CD4-positive, alpha-beta T cell (primary cell): Measurements from ENCODE around the gene AOAH. TPM values are rescaled to one million over a fixed set of nuclear protein-coding genes. Genes with fewer than 3 reads are reported as not detected.

Experiments used
- ATAC-seq: fragments of 200-7000 bp; cut with Tn5 transposase; one replicate; pipeline ENCODE4 v1.10.0; 2022; ENCODE audit warnings: mild to moderate bottlenecking; ENCODE audit not compliant: poor library complexity
- CTCF ChIA-PET: fragments of 350-600 bp; sonication (Branson Sonifier 250); formaldehyde crosslinking; loops from one replicate; lab custom pipeline; 2021; ENCODE audit warnings: antibody characterized with exemption, inconsistent platforms; lab: Charles Lee
- POLR2A ChIA-PET: fragments of 350-600 bp; sonication (Branson Sonifier 250); formaldehyde crosslinking; loops from one replicate; lab custom pipeline; 2021; ENCODE audit warnings: antibody characterized with exemption, inconsistent platforms; lab: Charles Lee
- DNase-seq, 14 experiments: peaks; one replicate each; pipeline ENCODE4 v3.0.0-alpha.2; 2013 to 2020; ENCODE audit warnings: mixed read lengths in 2 of 14
- H3K27ac ChIP-seq, 2 donors: one replicate each; pipeline versions ENCODE4 v1.5.1 to v1.7.0; 2013; ENCODE audit warnings: low read length in 2 of 2, low read depth in 1 of 2, mild to moderate bottlenecking in 1 of 2
- H3K27me3 ChIP-seq, 2 experiments: 1 replicate in 1 of 2; 2 replicates in 1 of 2; pipeline versions ENCODE4 v1.6.1 to v1.7.0; 2013; ENCODE audit warnings: low read length in 2 of 2, control low read depth in 1 of 2, mild to moderate bottlenecking in 1 of 2, moderate library complexity in 1 of 2; ENCODE audit not compliant: insufficient read depth in 2 of 2, control insufficient read depth in 1 of 2
- H3K36me3 ChIP-seq: one replicate; pipeline ENCODE4 v1.6.1; 2013; ENCODE audit warnings: low read length, control low read depth; ENCODE audit not compliant: insufficient read depth
- H3K4me1 ChIP-seq: one replicate; pipeline ENCODE4 v1.6.1; 2013; ENCODE audit warnings: low read length, control low read depth; ENCODE audit not compliant: insufficient read depth
- H3K4me3 ChIP-seq: one replicate; pipeline ENCODE4 v1.5.1; 2013; ENCODE audit warnings: mild to moderate bottlenecking, low read length, moderate library complexity
- H3K9me3 ChIP-seq, 2 experiments: 1 replicate in 1 of 2; 2 replicates in 1 of 2; pipeline versions ENCODE4 v1.6.1 to v1.7.0; 2013; ENCODE audit warnings: low read length in 2 of 2, mild to moderate bottlenecking in 2 of 2, control low read depth in 1 of 2, moderate library complexity in 1 of 2; ENCODE audit not compliant: control insufficient read depth in 1 of 2, insufficient read depth in 1 of 2
- H3K27ac Mint-ChIP-seq: one replicate; pipeline ENCODE4 v1.8.0; 2020; ENCODE audit warnings: mixed read lengths
- H3K27me3 Mint-ChIP-seq: one replicate; pipeline ENCODE4 v1.8.0; 2021; ENCODE audit warnings: mixed read lengths
- H3K36me3 Mint-ChIP-seq: one replicate; pipeline ENCODE4 v1.8.0; 2021; ENCODE audit warnings: low read depth, mixed read lengths
- H3K4me1 Mint-ChIP-seq: one replicate; pipeline ENCODE4 v1.8.0; 2021; ENCODE audit warnings: low read depth, mixed read lengths
- H3K4me3 Mint-ChIP-seq: one replicate; pipeline ENCODE4 v1.8.0; 2020; ENCODE audit warnings: mild to moderate bottlenecking, mixed read lengths
- H3K9me3 Mint-ChIP-seq: one replicate; pipeline ENCODE4 v1.8.0; 2020; ENCODE audit warnings: mixed read lengths
- intact Hi-C, 2 experiments: fragments of 100-400 bp; cut with DNase I in 1 of 2; cut with micrococcal nuclease in 1 of 2; formaldehyde crosslinking; loops; one replicate each; pipeline versions ENCODE4 v1.15.1 to v1.9.0; 2023 to 2025; cut with DNase I, micrococcal nuclease
- total RNA-seq, 174 experiments: library from RNA in 2 of 174; stranded (reverse) in 2 of 174; gene quantifications; one replicate each; pipeline ENCODE4 v1.2.3 and lab custom pipeline; 2021 to 2026
- TF ChIP-seq, protein P1 (sequence below): fragments of 200-600 bp; IDR thresholded peaks from one replicate; pipeline ENCODE4 v1.8.0; 2022; ENCODE audit warnings: antibody characterized with exemption, mild to moderate bottlenecking

Gene AOAH
- total RNA-seq, 2 experiments from 2014 or later, result 27.5 to 30.3 TPM

DNA sequence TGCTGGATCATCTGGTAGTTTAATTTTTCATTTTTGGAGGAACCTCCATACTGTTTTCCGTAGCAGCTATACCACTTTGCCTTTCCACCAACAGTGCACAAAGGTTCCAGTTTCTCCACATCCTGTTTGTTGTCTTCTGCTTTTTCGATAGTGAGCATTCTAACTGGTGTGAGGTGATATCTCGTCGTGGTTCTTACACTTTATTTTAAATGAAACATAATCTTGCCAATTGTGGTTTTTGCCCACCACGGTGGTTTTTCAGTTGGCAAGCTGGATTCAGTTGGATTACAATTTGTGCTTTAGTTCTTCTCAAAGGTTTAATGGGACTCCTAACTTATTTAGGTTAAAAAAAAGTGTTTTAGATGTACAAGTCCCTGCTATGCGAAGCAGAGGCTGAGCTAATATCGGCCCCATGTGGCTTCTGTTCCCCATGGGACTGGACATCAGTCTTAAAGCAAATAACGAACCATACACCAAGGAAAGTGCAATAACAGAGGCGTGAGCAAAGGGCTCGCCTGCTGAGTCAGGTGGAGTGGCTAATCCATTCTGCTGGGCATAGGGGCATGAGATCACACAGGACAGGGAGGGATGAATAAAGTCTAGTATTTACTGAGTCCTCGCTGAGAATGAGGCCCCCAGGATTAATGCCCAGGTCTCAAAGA lies 153.6 kb downstream of the AOAH start:
- ATAC-seq (no peak), DNase-seq (peak in 1 of 14 experiments; percentile 24)
- Mint-ChIP-seq H3K4me3 (no peak overlapping the region), H3K9me3 (no peaks in the 10 kb centered on the region), H3K27ac (peak overlapping the region; percentile 59), H3K36me3 (peaks cover 51% of the 10 kb centered on the region), H3K4me1 (peaks cover 5% of the 10 kb centered on the region), H3K27me3 (no peaks in the 10 kb centered on the region)
- Histone ChIP-seq H3K36me3 (peaks cover 4% of the 10 kb centered on the region), H3K27ac (no peak overlapping the region), H3K4me3 (no peak overlapping the region), H3K27me3 (no peaks in the 10 kb centered on the region), H3K9me3 (no peaks in the 10 kb centered on the region), H3K4me1 (peaks cover 6% of the 10 kb centered on the region)
- TF ChIP-seq, protein P1, sequence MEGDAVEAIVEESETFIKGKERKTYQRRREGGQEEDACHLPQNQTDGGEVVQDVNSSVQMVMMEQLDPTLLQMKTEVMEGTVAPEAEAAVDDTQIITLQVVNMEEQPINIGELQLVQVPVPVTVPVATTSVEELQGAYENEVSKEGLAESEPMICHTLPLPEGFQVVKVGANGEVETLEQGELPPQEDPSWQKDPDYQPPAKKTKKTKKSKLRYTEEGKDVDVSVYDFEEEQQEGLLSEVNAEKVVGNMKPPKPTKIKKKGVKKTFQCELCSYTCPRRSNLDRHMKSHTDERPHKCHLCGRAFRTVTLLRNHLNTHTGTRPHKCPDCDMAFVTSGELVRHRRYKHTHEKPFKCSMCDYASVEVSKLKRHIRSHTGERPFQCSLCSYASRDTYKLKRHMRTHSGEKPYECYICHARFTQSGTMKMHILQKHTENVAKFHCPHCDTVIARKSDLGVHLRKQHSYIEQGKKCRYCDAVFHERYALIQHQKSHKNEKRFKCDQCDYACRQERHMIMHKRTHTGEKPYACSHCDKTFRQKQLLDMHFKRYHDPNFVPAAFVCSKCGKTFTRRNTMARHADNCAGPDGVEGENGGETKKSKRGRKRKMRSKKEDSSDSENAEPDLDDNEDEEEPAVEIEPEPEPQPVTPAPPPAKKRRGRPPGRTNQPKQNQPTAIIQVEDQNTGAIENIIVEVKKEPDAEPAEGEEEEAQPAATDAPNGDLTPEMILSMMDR, result no peak
- intact Hi-C loops, result no loop called here
- ChIA-PET CTCF (no interaction called here), POLR2A (no interaction called here)

DNA sequence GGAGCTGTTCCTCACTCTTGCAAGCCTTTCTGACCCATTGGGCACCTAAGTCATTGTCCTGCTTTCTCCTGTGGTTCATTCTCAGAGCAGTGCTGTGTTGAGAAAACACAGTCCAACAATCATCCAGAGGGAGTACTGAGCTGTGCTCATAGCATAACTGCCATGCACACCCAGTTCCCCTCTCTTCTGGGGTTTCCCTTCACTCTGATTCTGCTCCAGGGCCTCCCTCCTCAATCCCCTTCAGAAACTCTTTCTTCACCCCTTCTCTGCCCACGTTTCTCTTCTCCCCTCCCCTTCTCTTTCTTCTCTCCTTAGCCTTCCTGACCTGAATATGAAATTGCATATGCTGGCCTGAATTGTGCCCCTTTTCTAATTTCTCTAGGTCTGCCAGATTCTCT lies 155.8 kb downstream of the AOAH start:
- TF ChIP-seq, protein P1, result no peak
- ChIA-PET POLR2A (no interaction called here), CTCF (no interaction called here)
- H3K36me3 Mint-ChIP-seq, result peaks cover 40% of the 10 kb centered on the region
- intact Hi-C loops, result no loop called here
- Histone ChIP-seq H3K4me1 (peaks cover 6% of the 10 kb centered on the region), H3K27ac (no peak overlapping the region), H3K36me3 (no peaks in the 10 kb centered on the region), H3K27me3 (no peaks in the 10 kb centered on the region), H3K9me3 (no peaks in the 10 kb centered on the region), H3K4me3 (no peak overlapping the region)
- ATAC-seq, result no peak
- H3K27ac Mint-ChIP-seq, result no peak overlapping the region
- DNase-seq, result no peak
- no peaks in the 10 kb centered on the region for H3K27me3 Mint-ChIP-seq
- H3K4me3 Mint-ChIP-seq, result no peak overlapping the region
- H3K9me3 Mint-ChIP-seq, result no peaks in the 10 kb centered on the region
- peaks cover 5% of the 10 kb centered on the region for H3K4me1 Mint-ChIP-seq

DNA sequence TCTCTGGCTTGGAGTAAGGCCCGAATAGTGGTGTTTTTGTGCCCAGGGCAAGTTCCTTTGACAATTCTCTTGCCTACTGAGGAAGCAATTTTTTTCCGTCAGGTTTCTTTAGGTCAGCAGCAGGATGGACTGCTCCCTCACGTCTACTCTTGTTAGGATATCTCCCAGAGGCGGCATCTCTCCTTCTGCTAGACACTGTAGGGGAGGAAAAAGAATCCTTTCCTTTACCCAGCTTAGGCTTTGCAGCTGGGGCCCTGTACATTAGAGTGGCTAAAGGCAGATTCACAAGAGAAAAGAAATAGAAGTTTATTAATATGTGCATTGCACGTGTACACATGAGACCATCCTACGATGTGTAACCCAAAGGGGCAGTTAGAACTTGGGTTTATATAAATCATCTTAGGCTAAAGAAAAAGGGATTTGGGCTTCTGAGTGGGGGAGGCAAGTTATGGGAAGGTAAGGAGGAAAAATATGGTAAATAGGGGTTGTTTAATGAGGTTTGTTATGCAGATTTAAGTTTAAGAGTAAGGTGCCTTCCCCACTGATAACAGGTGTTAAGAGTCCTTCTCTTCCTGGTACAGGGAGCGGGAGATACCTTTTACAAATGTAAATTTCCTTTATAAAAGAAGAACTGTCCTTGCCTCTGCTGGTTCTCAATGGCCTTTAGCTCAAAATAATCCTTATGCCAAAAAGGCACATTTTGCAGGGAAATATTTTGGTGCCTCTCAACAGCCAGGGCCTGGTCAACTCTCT lies 156.4 kb downstream of the AOAH start:
- Histone ChIP-seq H3K36me3 (no peaks in the 10 kb centered on the region), H3K27ac (no peak overlapping the region), H3K9me3 (no peaks in the 10 kb centered on the region), H3K4me1 (peaks cover 6% of the 10 kb centered on the region), H3K4me3 (no peak overlapping the region), H3K27me3 (no peaks in the 10 kb centered on the region)
- ChIA-PET POLR2A (no interaction called here), CTCF (no interaction called here)
- no peaks in the 10 kb centered on the region for H3K27me3 Mint-ChIP-seq
- TF ChIP-seq, protein P1, result no peak
- peaks cover 5% of the 10 kb centered on the region for H3K4me1 Mint-ChIP-seq
- H3K36me3 Mint-ChIP-seq, result peaks cover 36% of the 10 kb centered on the region
- intact Hi-C loops, result no loop called here
- ATAC-seq (no peak), DNase-seq (no peak)
- H3K27ac Mint-ChIP-seq, result no peak overlapping the region
- H3K9me3 Mint-ChIP-seq, result no peaks in the 10 kb centered on the region
- no peak overlapping the region for H3K4me3 Mint-ChIP-seq
